Astrocyte (in vitro differentiated cells and primary cell): ENCODE data around the gene TNFRSF4. TPM values are rescaled to one million over a fixed set of nuclear protein-coding genes. Genes with fewer than 3 reads are reported as not detected.

Source experiments
- DNase-seq: peaks from one replicate; pipeline ENCODE4 v3.0.0-alpha.2; 2010; ENCODE audit warnings: low read depth
- FAIRE-seq: peaks from 2 replicates; lab custom pipeline; 2011; peaks lifted over from hg19 to GRCh38; lab: Jason Lieb, UNC
- H2AFZ ChIP-seq: 2 replicates; pipeline ENCODE4 v1.6.0; 2012; ENCODE audit warnings: low read depth, low read length, inconsistent platforms
- H3K27ac ChIP-seq: 2 replicates; pipeline ENCODE4 v1.5.1; 2011; ENCODE audit warnings: low read depth, low read length, inconsistent platforms
- H3K27me3 ChIP-seq: 2 replicates; pipeline ENCODE4 v1.6.0; 2011; ENCODE audit warnings: low read length, inconsistent platforms; ENCODE audit not compliant: insufficient read depth
- H3K36me3 ChIP-seq: 2 replicates; pipeline ENCODE4 v1.5.1; 2011; ENCODE audit warnings: low read length, inconsistent platforms; ENCODE audit not compliant: insufficient read depth
- H3K4me1 ChIP-seq: 2 replicates; pipeline ENCODE4 v1.5.1; 2011; ENCODE audit warnings: low read length, inconsistent platforms; ENCODE audit not compliant: insufficient read depth
- H3K4me2 ChIP-seq: 2 replicates; pipeline ENCODE4 v1.6.0; 2012; ENCODE audit warnings: low read length, inconsistent platforms
- H3K4me3 ChIP-seq: 2 replicates; pipeline ENCODE4 v1.5.1; 2011; ENCODE audit warnings: low read depth, mild to moderate bottlenecking, low read length, inconsistent platforms; ENCODE audit not compliant: insufficient read depth
- H3K79me2 ChIP-seq: 2 replicates; pipeline ENCODE4 v1.6.0; 2012; ENCODE audit warnings: mild to moderate bottlenecking, low read length, inconsistent platforms; ENCODE audit not compliant: insufficient read depth
- H3K9ac ChIP-seq: 2 replicates; pipeline ENCODE4 v1.6.0; 2012; ENCODE audit warnings: mild to moderate bottlenecking, low read length, inconsistent platforms
- H3K9me3 ChIP-seq: 2 replicates; pipeline ENCODE4 v1.5.1; 2012; ENCODE audit warnings: low read depth, mild to moderate bottlenecking, low read length, inconsistent platforms; ENCODE audit not compliant: insufficient read depth
- H4K20me1 ChIP-seq: 2 replicates; pipeline ENCODE4 v1.6.0; 2012; ENCODE audit warnings: low read length, inconsistent platforms; ENCODE audit not compliant: insufficient read depth
- H3K27ac Mint-ChIP-seq: one replicate; pipeline ENCODE4 v1.8.0; 2021; ENCODE audit warnings: mild to moderate bottlenecking, mixed read lengths; ENCODE audit not compliant: unreplicated experiment
- H3K27me3 Mint-ChIP-seq: one replicate; pipeline ENCODE4 v1.8.0; 2021; ENCODE audit warnings: low read depth, mixed read lengths; ENCODE audit not compliant: unreplicated experiment
- H3K36me3 Mint-ChIP-seq: one replicate; pipeline ENCODE4 v1.8.0; 2021; ENCODE audit warnings: low read depth, mixed read lengths; ENCODE audit not compliant: unreplicated experiment
- H3K4me1 Mint-ChIP-seq: one replicate; pipeline ENCODE4 v1.8.0; 2021; ENCODE audit warnings: low read depth, mixed read lengths; ENCODE audit not compliant: unreplicated experiment
- H3K4me3 Mint-ChIP-seq: one replicate; pipeline ENCODE4 v1.8.0; 2021; ENCODE audit warnings: mild to moderate bottlenecking, moderate library complexity, mixed read lengths; ENCODE audit not compliant: unreplicated experiment
- H3K9me3 Mint-ChIP-seq: one replicate; pipeline ENCODE4 v1.8.0; 2021; ENCODE audit warnings: mild to moderate bottlenecking, mixed read lengths; ENCODE audit not compliant: unreplicated experiment
- EZH2 ChIP-seq: IDR thresholded peaks from 2 replicates; pipeline ENCODE4 v1.6.1; 2012; ENCODE audit warnings: mild to moderate bottlenecking, low read length, inconsistent platforms; ENCODE audit not compliant: insufficient read depth
- total RNA-seq: library from RNA; stranded (reverse); gene quantifications from 2 replicates; pipeline ENCODE4 v1.2.1, GENCODE V29; 2021
- TF ChIP-seq, protein P1 (sequence below): IDR thresholded peaks from 2 replicates; pipeline ENCODE4 v1.5.1; 2011; ENCODE audit warnings: low read depth, mild to moderate bottlenecking, inconsistent platforms, low read length, moderate library complexity; ENCODE audit not compliant: insufficient read depth

The TNFRSF4 gene
- total RNA-seq, 1 donor from 2014 or later, result 0.41 TPM

DNA sequence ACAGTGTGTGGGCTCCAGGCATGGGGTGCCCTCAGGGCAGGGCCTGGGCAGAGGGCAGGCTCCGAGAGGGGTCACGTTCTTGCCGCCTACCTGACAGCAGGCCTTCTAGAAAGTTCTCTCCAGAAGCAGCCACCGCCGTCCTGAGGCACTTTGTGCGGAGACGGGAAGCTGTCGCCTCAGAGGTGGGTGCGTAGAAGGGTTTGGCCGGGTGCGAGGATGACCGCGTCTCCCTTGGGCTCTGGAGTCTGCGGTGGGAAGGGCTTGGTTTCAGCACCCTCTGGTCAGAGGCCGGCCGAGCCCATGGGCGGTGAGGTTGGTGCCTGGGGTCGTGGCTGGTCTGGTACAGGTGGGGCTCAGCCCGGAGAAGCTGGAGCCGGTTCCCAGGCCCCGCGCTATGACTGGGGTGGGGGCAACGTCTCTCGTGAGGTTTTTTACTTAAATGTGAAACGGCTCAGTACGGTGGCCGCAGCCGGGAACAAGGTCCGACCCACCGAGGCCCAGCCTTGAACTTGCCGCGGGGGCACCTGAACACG lies 50.3 kb downstream of the TNFRSF4 start:
- no peak for TF ChIP-seq EZH2
- TF ChIP-seq, protein P1, sequence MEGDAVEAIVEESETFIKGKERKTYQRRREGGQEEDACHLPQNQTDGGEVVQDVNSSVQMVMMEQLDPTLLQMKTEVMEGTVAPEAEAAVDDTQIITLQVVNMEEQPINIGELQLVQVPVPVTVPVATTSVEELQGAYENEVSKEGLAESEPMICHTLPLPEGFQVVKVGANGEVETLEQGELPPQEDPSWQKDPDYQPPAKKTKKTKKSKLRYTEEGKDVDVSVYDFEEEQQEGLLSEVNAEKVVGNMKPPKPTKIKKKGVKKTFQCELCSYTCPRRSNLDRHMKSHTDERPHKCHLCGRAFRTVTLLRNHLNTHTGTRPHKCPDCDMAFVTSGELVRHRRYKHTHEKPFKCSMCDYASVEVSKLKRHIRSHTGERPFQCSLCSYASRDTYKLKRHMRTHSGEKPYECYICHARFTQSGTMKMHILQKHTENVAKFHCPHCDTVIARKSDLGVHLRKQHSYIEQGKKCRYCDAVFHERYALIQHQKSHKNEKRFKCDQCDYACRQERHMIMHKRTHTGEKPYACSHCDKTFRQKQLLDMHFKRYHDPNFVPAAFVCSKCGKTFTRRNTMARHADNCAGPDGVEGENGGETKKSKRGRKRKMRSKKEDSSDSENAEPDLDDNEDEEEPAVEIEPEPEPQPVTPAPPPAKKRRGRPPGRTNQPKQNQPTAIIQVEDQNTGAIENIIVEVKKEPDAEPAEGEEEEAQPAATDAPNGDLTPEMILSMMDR, result no peak
- FAIRE-seq (no peak), DNase-seq (no peak)
- no peaks in the 10 kb centered on the region for H4K20me1 ChIP-seq
- H3K27me3 ChIP-seq, result peaks cover 3% of the 10 kb centered on the region
- no peak overlapping the region for H3K27ac ChIP-seq
- H3K27ac Mint-ChIP-seq, result no peak overlapping the region
- H3K4me1 ChIP-seq, result peaks cover 2% of the 10 kb centered on the region
- no peaks in the 10 kb centered on the region for H3K36me3 ChIP-seq
- no peak overlapping the region for H3K9ac ChIP-seq
- H3K36me3 Mint-ChIP-seq, result no peaks in the 10 kb centered on the region
- no peak overlapping the region for H3K4me3 Mint-ChIP-seq
- no peaks in the 10 kb centered on the region for H3K79me2 ChIP-seq
- no peak overlapping the region for H2AFZ ChIP-seq
- H3K4me3 ChIP-seq, result no peak overlapping the region
- no peak overlapping the region for H3K4me2 ChIP-seq
- no peaks in the 10 kb centered on the region for H3K9me3 Mint-ChIP-seq
- peaks cover 8% of the 10 kb centered on the region for H3K27me3 Mint-ChIP-seq
- H3K9me3 ChIP-seq, result no peaks in the 10 kb centered on the region
- H3K4me1 Mint-ChIP-seq, result peaks cover 2% of the 10 kb centered on the region

DNA sequence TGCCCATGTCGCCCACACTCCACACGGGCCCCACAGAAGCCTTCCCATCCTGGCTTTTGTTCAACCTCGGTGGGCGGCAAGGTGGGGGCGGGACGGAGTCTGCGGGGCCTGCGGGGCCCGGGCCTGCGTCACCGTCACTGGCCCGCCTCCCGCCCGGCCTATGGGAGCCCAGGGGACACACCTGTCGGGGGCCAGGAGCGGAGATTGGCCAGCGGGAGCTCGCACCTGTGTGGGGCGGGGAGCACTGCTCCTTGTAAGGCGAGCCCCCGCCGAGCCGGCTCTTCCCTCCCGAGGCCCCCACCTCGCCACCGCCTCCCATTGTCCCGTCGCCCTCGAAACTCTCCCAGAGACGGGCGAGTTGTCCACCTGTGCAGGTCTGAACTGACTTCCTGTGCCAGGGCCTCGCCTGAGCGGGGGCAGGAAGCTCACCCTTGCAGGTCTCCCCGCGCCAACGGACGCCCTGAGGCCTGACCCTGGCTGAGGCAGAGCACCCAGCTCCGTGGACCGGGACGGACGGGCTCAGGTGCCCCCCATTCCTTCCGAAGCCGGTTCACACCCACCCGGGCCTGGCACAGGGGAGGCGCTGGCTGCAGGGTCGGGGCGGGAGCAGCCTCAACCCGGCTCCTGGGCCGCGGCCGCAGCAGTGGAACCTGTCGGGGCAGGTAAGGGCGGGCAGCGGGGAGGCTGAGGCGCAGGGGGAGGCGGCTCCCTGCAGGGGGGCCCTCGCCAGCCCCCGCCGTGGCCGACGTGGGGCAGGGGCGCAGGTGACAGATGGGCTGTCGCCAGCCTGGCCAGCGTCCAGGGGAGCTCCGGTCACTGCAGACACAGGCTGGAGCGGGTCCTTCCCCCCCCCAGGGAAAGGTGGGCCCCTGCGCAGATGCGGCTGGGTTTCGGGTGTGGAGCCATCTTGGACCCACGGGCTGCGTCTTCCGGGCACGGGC lies 51.1 kb downstream of the TNFRSF4 start:
- Mint-ChIP-seq H3K27me3 (peaks cover 8% of the 10 kb centered on the region), H3K4me3 (no peak overlapping the region), H3K36me3 (no peaks in the 10 kb centered on the region), H3K9me3 (no peaks in the 10 kb centered on the region), H3K27ac (no peak overlapping the region), H3K4me1 (peaks cover 2% of the 10 kb centered on the region)
- no peak overlapping the region for H3K4me3 ChIP-seq
- no peaks in the 10 kb centered on the region for H3K9me3 ChIP-seq
- peaks cover 9% of the 10 kb centered on the region for H3K4me1 ChIP-seq
- H3K4me2 ChIP-seq, result no peak overlapping the region
- H3K36me3 ChIP-seq, result no peaks in the 10 kb centered on the region
- no peaks in the 10 kb centered on the region for H3K79me2 ChIP-seq
- H3K27me3 ChIP-seq, result peaks cover 3% of the 10 kb centered on the region
- DNase-seq (no peak), FAIRE-seq (no peak)
- H3K9ac ChIP-seq, result no peak overlapping the region
- H4K20me1 ChIP-seq, result no peaks in the 10 kb centered on the region
- H3K27ac ChIP-seq, result no peak overlapping the region
- TF ChIP-seq EZH2, result no peak
- TF ChIP-seq, protein P1, result no peak
- no peak overlapping the region for H2AFZ ChIP-seq

DNA sequence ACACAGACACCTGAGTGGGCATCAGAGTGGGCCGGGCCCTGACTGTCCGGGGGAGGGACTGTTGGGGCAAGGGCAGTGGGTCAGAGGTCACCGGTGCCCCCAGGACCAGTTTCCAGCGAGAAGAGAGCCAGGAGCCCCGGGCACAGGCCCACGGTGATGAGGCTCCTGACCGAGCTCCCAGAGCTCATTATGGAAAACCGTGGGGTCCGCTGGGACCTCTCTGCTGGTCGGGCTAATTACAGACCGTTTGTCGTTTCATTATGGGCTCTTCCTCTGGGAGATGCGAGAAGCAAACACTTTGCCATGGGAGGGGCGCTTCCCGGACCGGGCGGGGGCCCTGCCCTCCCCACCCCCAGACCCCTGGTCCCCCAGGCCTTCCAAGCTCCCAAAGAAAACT lies 52.3 kb downstream of the TNFRSF4 start:
- H3K4me3 ChIP-seq, result no peak overlapping the region
- no peak overlapping the region for H3K27ac ChIP-seq

More for the DNA sequence above, 52.3 kb downstream of the TNFRSF4 start:
- Histone ChIP-seq H2AFZ (no peak overlapping the region), H3K36me3 (no peaks in the 10 kb centered on the region), H4K20me1 (no peaks in the 10 kb centered on the region), H3K9me3 (no peaks in the 10 kb centered on the region), H3K79me2 (no peaks in the 10 kb centered on the region), H3K4me1 (peaks cover 14% of the 10 kb centered on the region), H3K9ac (no peak overlapping the region), H3K27me3 (peaks cover 3% of the 10 kb centered on the region), H3K4me2 (no peak overlapping the region)
- Mint-ChIP-seq H3K27me3 (peaks cover 8% of the 10 kb centered on the region), H3K4me3 (no peak overlapping the region), H3K4me1 (peaks cover 2% of the 10 kb centered on the region), H3K27ac (no peak overlapping the region), H3K36me3 (no peaks in the 10 kb centered on the region), H3K9me3 (no peaks in the 10 kb centered on the region)
- DNase-seq, result no peak
- FAIRE-seq, result no peak
- TF ChIP-seq, protein P1, result no peak
- TF ChIP-seq EZH2, result no peak
